ENCODE results near the gene ATP2B2. TPM values are rescaled to one million over a fixed set of nuclear protein-coding genes. Genes with fewer than 3 reads are reported as not detected.

The ATP2B2 gene
- total RNA-seq, 4 donors from 2014 or later = 0.42 to 2.0 (median 1.1) TPM

GRCh38 chr3:10304905-10305304, 200.5 kb downstream of the ATP2B2 start:
- H3K4me3 ChIP-seq = no peak overlapping the region
- no peaks in the 10 kb centered on the region for H3K27me3 ChIP-seq
- WGBS, 2 donors = 81 to 93% methylated on average over 8 of the region's 8 CpGs
- no peaks in the 10 kb centered on the region for H3K9me3 ChIP-seq
- DNase-seq (ENCODE audit: low spot score in 2 of 2) = no peak
- H3K4me1 ChIP-seq = no peaks in the 10 kb centered on the region
- H3K36me3 ChIP-seq = peaks cover 10 to 94% (median 20%) of the 10 kb centered on the region in 3 donors
- TF ChIP-seq POLR2A (IDR thresholded peaks at IDR 0.05) = no peak
- TF ChIP-seq EP300 (IDR thresholded peaks at IDR 0.05) = no peak
- TF ChIP-seq, protein P1, sequence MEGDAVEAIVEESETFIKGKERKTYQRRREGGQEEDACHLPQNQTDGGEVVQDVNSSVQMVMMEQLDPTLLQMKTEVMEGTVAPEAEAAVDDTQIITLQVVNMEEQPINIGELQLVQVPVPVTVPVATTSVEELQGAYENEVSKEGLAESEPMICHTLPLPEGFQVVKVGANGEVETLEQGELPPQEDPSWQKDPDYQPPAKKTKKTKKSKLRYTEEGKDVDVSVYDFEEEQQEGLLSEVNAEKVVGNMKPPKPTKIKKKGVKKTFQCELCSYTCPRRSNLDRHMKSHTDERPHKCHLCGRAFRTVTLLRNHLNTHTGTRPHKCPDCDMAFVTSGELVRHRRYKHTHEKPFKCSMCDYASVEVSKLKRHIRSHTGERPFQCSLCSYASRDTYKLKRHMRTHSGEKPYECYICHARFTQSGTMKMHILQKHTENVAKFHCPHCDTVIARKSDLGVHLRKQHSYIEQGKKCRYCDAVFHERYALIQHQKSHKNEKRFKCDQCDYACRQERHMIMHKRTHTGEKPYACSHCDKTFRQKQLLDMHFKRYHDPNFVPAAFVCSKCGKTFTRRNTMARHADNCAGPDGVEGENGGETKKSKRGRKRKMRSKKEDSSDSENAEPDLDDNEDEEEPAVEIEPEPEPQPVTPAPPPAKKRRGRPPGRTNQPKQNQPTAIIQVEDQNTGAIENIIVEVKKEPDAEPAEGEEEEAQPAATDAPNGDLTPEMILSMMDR (IDR thresholded peaks at IDR 0.05) = no peak
- no peak overlapping the region for H3K27ac ChIP-seq

GRCh38 chr3:10303785-10304184, 201.6 kb downstream of the ATP2B2 start:
- 72 to 85% methylated on average over 8 of the region's 8 CpGs for WGBS, 2 donors
- DNase-seq (ENCODE audit: low spot score in 2 of 2) = no peak
- no peak overlapping the region for H3K4me3 ChIP-seq
- peaks cover 10 to 96% (median 20%) of the 10 kb centered on the region in 3 donors for H3K36me3 ChIP-seq
- no peaks in the 10 kb centered on the region for H3K27me3 ChIP-seq
- no peaks in the 10 kb centered on the region for H3K9me3 ChIP-seq
- no peak overlapping the region for H3K27ac ChIP-seq
- H3K4me1 ChIP-seq = no peaks in the 10 kb centered on the region
- TF ChIP-seq EP300 (IDR thresholded peaks at IDR 0.05) (no peak), POLR2A (IDR thresholded peaks at IDR 0.05) (no peak)
- TF ChIP-seq, protein P1 (IDR thresholded peaks at IDR 0.05) = no peak

- Histone ChIP-seq H3K9me3 (no peaks in the 10 kb centered on the region), H3K4me1 (no peaks in the 10 kb centered on the region), H3K4me3 (no peak overlapping the region), H3K36me3 (peaks cover 10 to 93% (median 20%) of the 10 kb centered on the region in 3 donors), H3K27ac (no peak overlapping the region), H3K27me3 (no peaks in the 10 kb centered on the region)
- TF ChIP-seq, protein P1 (IDR thresholded peaks at IDR 0.05) = no peak
- no peak for TF ChIP-seq POLR2A (IDR thresholded peaks at IDR 0.05)
- no peak for DNase-seq (ENCODE audit: low spot score in 2 of 2)
- 89 to 90% methylated on average over 9 of the region's 9 CpGs for WGBS, 2 donors
Observed at GRCh38 chr3:10303105-10303504, 202.3 kb downstream of the ATP2B2 start.

DNA sequence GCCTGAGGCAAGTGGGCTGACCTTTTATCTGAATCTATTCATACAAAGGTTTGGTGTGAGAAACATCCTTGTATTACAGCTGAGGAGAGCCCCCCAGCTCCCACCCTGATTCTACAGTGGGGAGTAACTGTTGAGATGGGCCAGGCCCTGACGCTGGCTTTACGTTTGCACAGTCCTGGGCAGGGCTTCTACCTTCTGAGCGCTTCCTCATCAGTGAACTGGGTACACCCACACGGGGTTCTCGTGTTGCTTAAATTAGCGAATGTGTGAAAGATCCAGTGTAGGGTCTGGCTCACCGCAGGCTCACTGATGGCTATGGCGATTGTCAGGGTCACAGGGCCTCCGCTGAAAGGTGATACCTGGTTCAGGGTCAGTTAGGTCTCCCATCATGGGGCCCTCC, 205.3 kb downstream of the ATP2B2 start:
- 78 to 88% methylated on average over 9 of the region's 9 CpGs for WGBS, 2 donors
- H3K4me3 ChIP-seq = no peak overlapping the region

GRCh38 chr3:10299679-10300078, 205.7 kb downstream of the ATP2B2 start:
- 66 to 75% methylated on average over 6 of the region's 6 CpGs for whole genome bisulfite sequencing, 2 donors
- H3K36me3 ChIP-seq = peaks cover 2 to 77% (median 12%) of the 10 kb centered on the region in 3 donors
- H3K27ac ChIP-seq = no peak overlapping the region
- DNase-seq (ENCODE audit: low spot score in 2 of 2) = no peak
- no peak overlapping the region for H3K4me3 ChIP-seq
- TF ChIP-seq EP300 (IDR thresholded peaks at IDR 0.05) (no peak), POLR2A (IDR thresholded peaks at IDR 0.05) (no peak)
- TF ChIP-seq, protein P1 (IDR thresholded peaks at IDR 0.05) = no peak
- no peaks in the 10 kb centered on the region for H3K9me3 ChIP-seq
- no peaks in the 10 kb centered on the region for H3K27me3 ChIP-seq
- H3K4me1 ChIP-seq = no peaks in the 10 kb centered on the region

More for the DNA sequence above, 205.3 kb downstream of the ATP2B2 start:
- TF ChIP-seq, protein P1 (IDR thresholded peaks at IDR 0.05) = no peak
- TF ChIP-seq EP300 (IDR thresholded peaks at IDR 0.05) (no peak), POLR2A (IDR thresholded peaks at IDR 0.05) (no peak)
- Histone ChIP-seq H3K4me1 (no peaks in the 10 kb centered on the region), H3K36me3 (peaks cover 5 to 81% (median 15%) of the 10 kb centered on the region in 3 donors), H3K27ac (no peak overlapping the region), H3K9me3 (no peaks in the 10 kb centered on the region), H3K27me3 (no peaks in the 10 kb centered on the region)
- DNase-seq (ENCODE audit: low spot score in 2 of 2) = no peak

All from tibial nerve (tissue), 4 donors.